ENCODE measurements around the gene SDC3.

SDC3 gene

GRCh38 chr1:30842697-30843354, 65.7 kb downstream of the SDC3 start:
- DNase-seq (ENCODE audit: low read depth in 1 of 2, low spot score in 1 of 2): no peak
- in situ Hi-C loops (cut with HindIII; ENCODE audit: low pct_unique_long_range_greater_than_20kb, low sequenced_read_pairs): no loop called here

GRCh38 chr1:30840904-30841598, 67.5 kb downstream of the SDC3 start:
- in situ Hi-C loops (cut with HindIII; ENCODE audit: low pct_unique_long_range_greater_than_20kb, low sequenced_read_pairs): no loop called here

More at GRCh38 chr1:30842697-30843354, 65.7 kb downstream of the SDC3 start:
- no peak for TF ChIP-seq JUND (IDR thresholded peaks at IDR 0.05; ENCODE audit: low read depth)

GRCh38 chr1:30839827-30840359, 68.7 kb downstream of the SDC3 start:
- no peak for TF ChIP-seq JUND (IDR thresholded peaks at IDR 0.05; ENCODE audit: low read depth)
- DNase-seq (ENCODE audit: low read depth in 1 of 2, low spot score in 1 of 2): no peak
- in situ Hi-C loops (cut with HindIII; ENCODE audit: low pct_unique_long_range_greater_than_20kb, low sequenced_read_pairs): no loop called here

More at GRCh38 chr1:30840904-30841598, 67.5 kb downstream of the SDC3 start:
- no peak for TF ChIP-seq JUND (IDR thresholded peaks at IDR 0.05; ENCODE audit: low read depth)
- no peak for DNase-seq (ENCODE audit: low read depth in 1 of 2, low spot score in 1 of 2)

- DNase-seq (ENCODE audit: low read depth in 1 of 2, low spot score in 1 of 2): no peak
- in situ Hi-C loops (cut with HindIII; ENCODE audit: low pct_unique_long_range_greater_than_20kb, low sequenced_read_pairs): no loop called here
- no peak for TF ChIP-seq JUND (IDR thresholded peaks at IDR 0.05; ENCODE audit: low read depth)
These were observed 69.6 kb downstream of the SDC3 start for GRCh38 chr1:30838996-30839395.

GRCh38 chr1:30837653-30838052, 70.9 kb downstream of the SDC3 start:
- in situ Hi-C loops (cut with HindIII; ENCODE audit: low pct_unique_long_range_greater_than_20kb, low sequenced_read_pairs): no loop called here
- DNase-seq (ENCODE audit: low read depth in 1 of 2, low spot score in 1 of 2): no peak
- TF ChIP-seq JUND (IDR thresholded peaks at IDR 0.05; ENCODE audit: low read depth): no peak

- TF ChIP-seq JUND (IDR thresholded peaks at IDR 0.05; ENCODE audit: low read depth): no peak
- in situ Hi-C loops (cut with HindIII; ENCODE audit: low pct_unique_long_range_greater_than_20kb, low sequenced_read_pairs): no loop called here
- no peak for DNase-seq (ENCODE audit: low read depth in 1 of 2, low spot score in 1 of 2)
These were observed 74.3 kb downstream of the SDC3 start for GRCh38 chr1:30834253-30834652.

GRCh38 chr1:30830537-30830936, 78.0 kb downstream of the SDC3 start:
- in situ Hi-C loops (cut with HindIII; ENCODE audit: low pct_unique_long_range_greater_than_20kb, low sequenced_read_pairs): no loop called here
- no peak for TF ChIP-seq JUND (IDR thresholded peaks at IDR 0.05; ENCODE audit: low read depth)
- no peak for DNase-seq (ENCODE audit: low read depth in 1 of 2, low spot score in 1 of 2)

- TF ChIP-seq JUND (IDR thresholded peaks at IDR 0.05; ENCODE audit: low read depth): no peak
- DNase-seq (ENCODE audit: low read depth in 1 of 2, low spot score in 1 of 2): no peak
- in situ Hi-C loops (cut with HindIII; ENCODE audit: low pct_unique_long_range_greater_than_20kb, low sequenced_read_pairs): no loop called here
These were observed 78.7 kb downstream of the SDC3 start for GRCh38 chr1:30829889-30830288.

- no peak for DNase-seq (ENCODE audit: low read depth in 1 of 2, low spot score in 1 of 2)
- no peak for TF ChIP-seq JUND (IDR thresholded peaks at IDR 0.05; ENCODE audit: low read depth)
- in situ Hi-C loops (cut with HindIII; ENCODE audit: low pct_unique_long_range_greater_than_20kb, low sequenced_read_pairs): no loop called here
These were observed 83.7 kb downstream of the SDC3 start for GRCh38 chr1:30824736-30825429.

- in situ Hi-C loops (cut with HindIII; ENCODE audit: low pct_unique_long_range_greater_than_20kb, low sequenced_read_pairs): no loop called here
- DNase-seq (ENCODE audit: low read depth in 1 of 2, low spot score in 1 of 2): peak; percentile 94 to 96
These were observed 84.4 kb downstream of the SDC3 start for GRCh38 chr1:30823969-30824735.

GRCh38 chr1:30823627-30823968, 85.0 kb downstream of the SDC3 start:
- TF ChIP-seq JUND (IDR thresholded peaks at IDR 0.05; ENCODE audit: low read depth): no peak
- DNase-seq (ENCODE audit: low read depth in 1 of 2, low spot score in 1 of 2): no peak

More at GRCh38 chr1:30823969-30824735, 84.4 kb downstream of the SDC3 start:
- peak; percentile 69; the same call in 1 of the 2 replicates for TF ChIP-seq JUND (IDR thresholded peaks at IDR 0.05; ENCODE audit: low read depth)

GRCh38 chr1:30822966-30823581, 85.5 kb downstream of the SDC3 start:
- no peak for TF ChIP-seq JUND (IDR thresholded peaks at IDR 0.05; ENCODE audit: low read depth)
- DNase-seq (ENCODE audit: low read depth in 1 of 2, low spot score in 1 of 2): no peak
- in situ Hi-C loops (cut with HindIII; ENCODE audit: low pct_unique_long_range_greater_than_20kb, low sequenced_read_pairs): no loop called here

More at GRCh38 chr1:30823627-30823968, 85.0 kb downstream of the SDC3 start:
- in situ Hi-C loops (cut with HindIII; ENCODE audit: low pct_unique_long_range_greater_than_20kb, low sequenced_read_pairs): no loop called here
